Measurements from ENCODE around the gene DERA.
A peak's percentile ranks its signal among the peaks of the same experiment; 100 is the strongest.
"Not testable (repeated sequence)": the region's sequence is repeated elsewhere in the genome, so short reads cannot be mapped to it uniquely, and the experiment has no call there.

Gene DERA

GRCh38 chr12:15910864-15911721 lies at the start of gene DERA:
TSS of gene DERA (plus strand) at chr12:15911332. CDS start at chr12:15911384, 52 bp downstream.
- no peaks in the 10 kb centered on the region for H3K9me3 Mint-ChIP-seq
- H3K27me3 Mint-ChIP-seq, result no peaks in the 10 kb centered on the region
- ATAC-seq, result peak; percentile 90
- H3K4me3 Mint-ChIP-seq, result peak within 1 kb of the TSS; percentile 88 to 94
- peaks cover 10% of the 10 kb centered on the region for H3K4me1 Mint-ChIP-seq
- peak; percentile 46 to 59 for DNase-seq
- peak within 1 kb of the TSS; percentile 98 to 99 for H3K27ac Mint-ChIP-seq

DNA sequence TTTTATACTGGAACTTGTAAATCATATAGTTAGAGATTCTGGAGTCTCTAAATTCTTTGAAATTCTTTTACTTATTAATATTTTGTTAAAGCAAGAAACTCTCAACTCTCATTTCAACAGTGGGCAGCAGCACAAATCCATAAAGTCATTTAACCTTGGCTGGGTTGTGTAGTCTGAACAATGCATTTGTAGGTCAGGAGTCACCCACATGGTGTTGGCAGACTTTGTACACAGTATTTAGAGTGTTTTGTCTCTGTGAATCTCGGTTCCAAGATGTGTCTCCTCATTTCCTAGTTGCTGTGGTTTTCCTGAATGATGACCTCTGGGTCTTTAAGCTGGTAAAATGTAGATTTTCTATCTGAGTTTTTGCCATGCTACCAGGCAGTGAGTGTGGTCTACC lies 49.7 kb upstream of the DERA start:
- Mint-ChIP-seq H3K27ac (no peak overlapping the region), H3K4me3 (no peak overlapping the region), H3K9me3 (no peaks in the 10 kb centered on the region), H3K4me1 (peaks cover 6% of the 10 kb centered on the region), H3K27me3 (no peaks in the 10 kb centered on the region)
- DNase-seq (no peak), ATAC-seq (no peak)

- ATAC-seq (no peak), DNase-seq (no peak)
- Mint-ChIP-seq H3K27ac (no peak overlapping the region), H3K27me3 (no peaks in the 10 kb centered on the region), H3K4me1 (peaks cover 6% of the 10 kb centered on the region), H3K4me3 (no peak overlapping the region), H3K9me3 (no peaks in the 10 kb centered on the region)
Measured at GRCh38 chr12:15862840-15863239, 48.3 kb upstream of the DERA start.

- DNase-seq (no peak), ATAC-seq (no peak)
- H3K4me1 Mint-ChIP-seq, result peaks cover 6% of the 10 kb centered on the region
- H3K4me3 Mint-ChIP-seq, result no peak overlapping the region
- no peak overlapping the region for H3K27ac Mint-ChIP-seq
- H3K27me3 Mint-ChIP-seq, result no peaks in the 10 kb centered on the region
- no peaks in the 10 kb centered on the region for H3K9me3 Mint-ChIP-seq
Measured at GRCh38 chr12:15863372-15863771, 47.8 kb upstream of the DERA start.

GRCh38 chr12:15863984-15864383 lies 47.1 kb upstream of the DERA start:
- Mint-ChIP-seq H3K27me3 (peaks cover 1% of the 10 kb centered on the region), H3K9me3 (no peaks in the 10 kb centered on the region), H3K4me1 (peaks cover 6% of the 10 kb centered on the region), H3K27ac (no peak overlapping the region), H3K4me3 (peak overlapping the region; percentile 8 to 48)
- DNase-seq (no peak), ATAC-seq (no peak)

- no peak for ATAC-seq
- Mint-ChIP-seq H3K9me3 (no peaks in the 10 kb centered on the region), H3K4me3 (no peak overlapping the region), H3K27me3 (peaks cover 14% of the 10 kb centered on the region), H3K27ac (no peak overlapping the region), H3K4me1 (peaks cover 6% of the 10 kb centered on the region)
- DNase-seq, result no peak
Measured at GRCh38 chr12:15868186-15868585, 42.9 kb upstream of the DERA start.

- DNase-seq (no peak), ATAC-seq (no peak)
- H3K4me1 Mint-ChIP-seq, result peaks cover 14% of the 10 kb centered on the region
- H3K27ac Mint-ChIP-seq, result no peak overlapping the region
- H3K9me3 Mint-ChIP-seq, result peaks cover 0 to 4% of the 10 kb centered on the region in 2 donors
- H3K4me3 Mint-ChIP-seq, result no peak overlapping the region
- H3K27me3 Mint-ChIP-seq, result peaks cover 14% of the 10 kb centered on the region
Measured at GRCh38 chr12:15873556-15873955, 37.6 kb upstream of the DERA start.

DNA sequence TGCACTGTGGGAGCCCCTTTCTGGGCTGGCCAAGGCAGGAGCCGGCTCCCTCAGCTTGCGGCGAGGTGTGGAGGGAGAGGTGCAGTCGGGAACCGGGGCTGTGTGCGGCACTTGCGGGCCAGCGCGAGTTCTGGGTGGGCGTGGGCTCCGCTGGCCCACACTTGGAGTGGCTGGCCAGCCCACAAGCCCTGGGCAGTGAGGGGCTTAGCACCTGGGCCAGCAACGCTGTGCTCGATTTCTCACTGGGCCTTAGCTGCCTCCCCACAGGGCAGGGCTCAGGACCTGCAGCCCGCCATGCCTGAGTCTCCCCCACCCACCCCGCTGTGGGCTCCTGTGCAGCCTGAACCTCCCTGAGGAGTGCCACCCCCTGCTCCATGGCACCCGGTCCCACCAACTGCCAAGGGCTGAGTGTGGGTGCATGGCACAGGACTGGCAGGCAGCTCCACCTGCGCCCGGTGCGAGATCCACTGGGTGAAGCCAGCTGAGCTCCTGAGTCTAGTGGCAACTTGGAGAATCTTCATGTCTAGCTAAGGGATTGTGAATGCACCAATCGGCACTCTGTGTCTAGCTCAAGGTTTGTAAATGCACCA lies 36.5 kb upstream of the DERA start:
- H3K27me3 Mint-ChIP-seq, DNase-seq, H3K27ac Mint-ChIP-seq, H3K9me3 Mint-ChIP-seq: not testable (repeated sequence)
- Mint-ChIP-seq H3K4me1 (peaks cover 14% of the 10 kb centered on the region), H3K4me3 (peak overlapping the region in 1 of 2 donors; percentile 73)
- ATAC-seq, result peak; percentile 60

GRCh38 chr12:15875863-15876262 lies 35.3 kb upstream of the DERA start:
- H3K4me1 Mint-ChIP-seq, result peaks cover 17% of the 10 kb centered on the region
- H3K27ac Mint-ChIP-seq, result no peak overlapping the region
- DNase-seq (no peak), ATAC-seq (no peak)
- peak overlapping the region; percentile 73 to 80 for H3K4me3 Mint-ChIP-seq
- H3K9me3 Mint-ChIP-seq, result peaks cover 0 to 4% of the 10 kb centered on the region in 2 donors
- peaks cover 7% of the 10 kb centered on the region for H3K27me3 Mint-ChIP-seq

- DNase-seq, result no peak
- no peaks in the 10 kb centered on the region for H3K27me3 Mint-ChIP-seq
- no peak overlapping the region for H3K27ac Mint-ChIP-seq
- ATAC-seq, result no peak
- H3K4me3 Mint-ChIP-seq, result no peak overlapping the region
- H3K4me1 Mint-ChIP-seq, result peaks cover 34% of the 10 kb centered on the region
- H3K9me3 Mint-ChIP-seq, result peaks cover 0 to 4% of the 10 kb centered on the region in 2 donors
Measured at GRCh38 chr12:15879413-15879812, 31.7 kb upstream of the DERA start.

DNA sequence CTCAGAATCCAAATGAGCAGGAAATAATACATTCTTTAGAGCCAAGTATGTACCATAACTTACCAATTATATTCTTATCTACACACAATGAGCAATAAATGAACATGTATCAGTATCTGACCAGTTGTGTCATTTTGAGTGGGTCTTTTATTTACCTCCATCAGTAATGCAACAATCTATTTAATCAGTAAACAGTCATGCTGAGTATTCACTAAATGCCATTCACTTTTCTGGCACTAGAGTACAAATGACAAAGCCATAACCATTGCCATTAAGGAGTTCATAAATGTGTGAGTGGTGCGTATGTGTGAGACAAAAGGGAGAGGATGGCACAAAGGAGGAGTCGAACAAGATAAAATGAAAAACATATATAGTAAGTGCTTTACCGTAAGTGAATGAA lies 30.4 kb upstream of the DERA start:
- ATAC-seq (no peak), DNase-seq (no peak)
- H3K4me3 Mint-ChIP-seq, result peak overlapping the region; percentile 30 to 55
- no peak overlapping the region for H3K27ac Mint-ChIP-seq
- peaks cover 0 to 4% of the 10 kb centered on the region in 2 donors for H3K9me3 Mint-ChIP-seq
- no peaks in the 10 kb centered on the region for H3K27me3 Mint-ChIP-seq
- peaks cover 40% of the 10 kb centered on the region for H3K4me1 Mint-ChIP-seq

DNA sequence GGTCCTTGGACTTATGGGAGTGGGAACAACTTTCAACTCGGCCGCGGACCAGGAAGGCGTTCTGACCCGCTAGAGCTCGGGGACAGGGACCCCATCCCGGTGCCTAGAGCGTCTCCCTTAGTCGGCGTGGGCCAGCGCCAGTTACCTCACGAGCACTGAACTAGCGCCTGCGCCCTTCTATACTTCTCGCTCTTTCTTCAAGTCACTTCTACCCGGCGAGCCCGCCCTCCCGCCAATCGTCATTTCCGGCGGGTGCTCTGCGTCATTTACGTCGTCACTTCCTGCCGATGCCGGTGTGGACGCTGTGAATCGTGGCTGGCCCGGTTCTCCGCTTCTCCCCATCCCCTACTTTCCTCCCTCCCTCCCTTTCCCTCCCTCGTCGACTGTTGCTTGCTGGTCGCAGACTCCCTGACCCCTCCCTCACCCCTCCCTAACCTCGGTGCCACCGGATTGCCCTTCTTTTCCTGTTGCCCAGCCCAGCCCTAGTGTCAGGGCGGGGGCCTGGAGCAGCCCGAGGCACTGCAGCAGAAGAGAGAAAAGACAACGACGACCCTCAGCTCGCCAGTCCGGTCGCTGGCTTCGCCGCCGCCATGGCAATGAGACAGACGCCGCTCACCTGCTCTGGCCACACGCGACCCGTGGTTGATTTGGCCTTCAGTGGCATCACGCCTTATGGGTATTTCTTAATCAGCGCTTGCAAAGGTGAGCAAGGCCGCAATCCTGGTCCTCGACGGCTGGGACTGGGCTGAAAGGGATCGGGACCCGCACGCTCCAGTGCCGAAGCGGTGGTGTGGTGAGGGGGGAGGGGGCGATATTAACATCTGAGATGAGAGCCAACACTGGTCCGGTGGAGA lies 28.8 kb upstream of the DERA start, which contains the start of gene STRAP:
STRAP (plus strand) TSS at position 270 of the 854 bp plus-strand sequence; CDS start at position 591, 321 bp downstream.
- DNase-seq, result peak; percentile 91 to 95
- Mint-ChIP-seq H3K27ac (peak within 1 kb of the TSS; percentile 96 to 97), H3K4me3 (peak within 1 kb of the TSS; percentile 87 to 92), H3K27me3 (no peaks in the 10 kb centered on the region), H3K4me1 (peaks cover 48% of the 10 kb centered on the region), H3K9me3 (peaks cover 0 to 4% of the 10 kb centered on the region in 2 donors)
- ATAC-seq, result peak; percentile 98

GRCh38 chr12:15883536-15883935 lies 27.6 kb upstream of the DERA start:
- Mint-ChIP-seq H3K27me3 (no peaks in the 10 kb centered on the region), H3K4me3 (peak overlapping the region; percentile 87 to 92), H3K27ac (peak overlapping the region; percentile 96 to 97), H3K4me1 (peaks cover 59% of the 10 kb centered on the region), H3K9me3 (no peaks in the 10 kb centered on the region)
- DNase-seq, result no peak
- no peak for ATAC-seq

- Mint-ChIP-seq H3K4me1 (peaks cover 58% of the 10 kb centered on the region), H3K27me3 (no peaks in the 10 kb centered on the region), H3K4me3 (peak overlapping the region in 1 of 2 donors; percentile 5), H3K27ac (no peak overlapping the region), H3K9me3 (no peaks in the 10 kb centered on the region)
- ATAC-seq, result no peak
- DNase-seq, result no peak
Measured at GRCh38 chr12:15886372-15887042, 24.6 kb upstream of the DERA start.

All from stimulated activated naive CD8-positive, alpha-beta T cell treated with anti-CD3 and anti-CD28 coated beads, Interleukin-15, amount 100 ng/mL, for 72 hours (primary cell).